Central memory CD8-positive, alpha-beta T cell (primary cell): ENCODE results near the gene CDC123.
"Not testable (repeated sequence)": the region's sequence is repeated elsewhere in the genome, so short reads cannot be mapped to it uniquely, and the experiment has no call there.

Experiments used
- ATAC-seq: fragments of 150-1000 bp; cut with Tn5 transposase; replicated peaks from 2 replicates; pipeline ENCODE4 v1.10.0; 2022; ENCODE audit warnings: mild to moderate bottlenecking, moderate FRiP score, moderate number of reproducible peaks; ENCODE audit not compliant: poor library complexity, severe bottlenecking; ENCODE audit errors: extremely low read depth
- DNase-seq, 2 donors: peaks; one replicate each; pipeline ENCODE4 v3.0.0; 2021; ENCODE audit warnings: low spot score in 2 of 2
- H3K27ac Mint-ChIP-seq: one replicate; pipeline ENCODE4 v1.8.0; 2022; ENCODE audit warnings: low read depth, mild to moderate bottlenecking, moderate library complexity, mixed read lengths
- H3K27me3 Mint-ChIP-seq: one replicate; pipeline ENCODE4 v1.8.0; 2022; ENCODE audit warnings: mixed read lengths
- H3K36me3 Mint-ChIP-seq: one replicate; pipeline ENCODE4 v1.8.0; 2022; ENCODE audit warnings: mild to moderate bottlenecking, moderate library complexity, mixed read lengths; ENCODE audit not compliant: insufficient read depth
- H3K4me1 Mint-ChIP-seq: one replicate; pipeline ENCODE4 v1.8.0; 2022; ENCODE audit warnings: mixed read lengths
- H3K4me3 Mint-ChIP-seq: one replicate; pipeline ENCODE4 v1.8.0; 2022; ENCODE audit warnings: mild to moderate bottlenecking, moderate library complexity, mixed read lengths
- H3K9me3 Mint-ChIP-seq: one replicate; pipeline ENCODE4 v1.8.0; 2022; ENCODE audit warnings: mixed read lengths

CDC123 gene

DNA sequence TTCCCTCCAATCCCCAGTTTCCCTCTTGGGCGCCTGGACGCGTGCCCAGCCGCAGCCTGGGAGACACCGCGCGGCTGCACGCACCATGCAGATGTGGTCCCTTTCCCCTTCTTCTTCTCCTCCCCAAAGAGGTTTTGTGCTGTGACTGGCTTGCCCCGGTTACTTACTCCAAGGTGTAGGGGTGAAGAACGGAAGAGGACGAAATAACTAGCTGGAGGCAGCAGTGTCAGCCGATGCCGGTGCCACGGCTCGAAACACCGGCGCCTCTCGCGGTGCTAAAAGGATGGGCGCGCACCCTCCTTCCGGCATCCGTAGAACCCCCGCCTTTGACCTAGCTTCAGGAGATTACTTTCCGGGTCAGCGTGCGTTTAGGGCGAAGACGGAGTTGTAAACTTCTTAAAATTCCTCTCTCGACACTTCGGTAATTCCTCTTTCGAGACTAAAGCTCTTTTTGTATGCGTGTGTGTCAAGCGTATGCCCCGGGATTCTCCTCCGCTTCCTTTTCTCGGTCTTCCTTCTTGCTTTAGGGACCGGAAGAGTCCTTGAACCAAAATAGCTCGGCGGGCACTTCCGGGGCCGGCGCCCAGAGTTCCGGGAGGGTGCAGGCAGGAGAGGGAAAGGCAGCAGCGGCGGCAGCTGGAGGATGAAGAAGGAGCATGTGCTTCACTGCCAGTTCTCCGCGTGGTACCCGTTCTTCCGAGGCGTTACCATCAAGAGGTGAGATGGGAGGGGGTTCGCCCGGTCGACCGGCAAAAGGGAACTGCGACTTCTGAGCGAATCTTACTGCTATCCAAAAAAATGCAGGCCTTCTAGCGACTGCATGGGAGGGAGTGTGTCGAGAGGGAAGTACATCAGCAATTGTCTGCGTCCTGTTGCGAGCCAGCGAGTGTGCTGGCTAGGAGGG lies at the start of gene CDC123, which contains the start of gene NUDT5:
Gene CDC123, plus strand, starts transcription at position 586 of the 904 bp plus-strand sequence. Its CDS starts 58 bp downstream, at position 644.
Gene NUDT5, minus strand, starts transcription at position 289 of the 904 bp plus-strand sequence. CDS start 9,600 bp downstream, outside the sequence.
- H3K27me3 Mint-ChIP-seq: no peaks in the 10 kb centered on the region
- ATAC-seq (peak; percentile 90), DNase-seq (peak; percentile 71 to 76)
- no peaks in the 10 kb centered on the region for H3K9me3 Mint-ChIP-seq
- peaks cover 44% of the 10 kb centered on the region for H3K4me1 Mint-ChIP-seq
- peak within 1 kb of the TSS; percentile 97 for H3K4me3 Mint-ChIP-seq
- peaks cover 31% of the 10 kb centered on the region for H3K36me3 Mint-ChIP-seq
- peak within 1 kb of the TSS; percentile 98 for H3K27ac Mint-ChIP-seq

GRCh38 chr10:12150163-12150562 lies 45.8 kb upstream of the CDC123 start:
- ATAC-seq (no peak), DNase-seq (no peak)
- H3K4me3 Mint-ChIP-seq: no peak overlapping the region
- H3K36me3 Mint-ChIP-seq: peaks cover 39% of the 10 kb centered on the region
- H3K27me3 Mint-ChIP-seq: no peaks in the 10 kb centered on the region
- H3K4me1 Mint-ChIP-seq: no peaks in the 10 kb centered on the region
- no peaks in the 10 kb centered on the region for H3K9me3 Mint-ChIP-seq
- H3K27ac Mint-ChIP-seq: no peak overlapping the region

- Mint-ChIP-seq H3K4me1 (no peaks in the 10 kb centered on the region), H3K27me3 (no peaks in the 10 kb centered on the region), H3K9me3 (no peaks in the 10 kb centered on the region), H3K36me3 (peaks cover 32% of the 10 kb centered on the region), H3K4me3 (no peak overlapping the region), H3K27ac (no peak overlapping the region)
- ATAC-seq: no peak
- DNase-seq: no peak
Measured at GRCh38 chr10:12154516-12154915, 41.5 kb upstream of the CDC123 start.

DNA sequence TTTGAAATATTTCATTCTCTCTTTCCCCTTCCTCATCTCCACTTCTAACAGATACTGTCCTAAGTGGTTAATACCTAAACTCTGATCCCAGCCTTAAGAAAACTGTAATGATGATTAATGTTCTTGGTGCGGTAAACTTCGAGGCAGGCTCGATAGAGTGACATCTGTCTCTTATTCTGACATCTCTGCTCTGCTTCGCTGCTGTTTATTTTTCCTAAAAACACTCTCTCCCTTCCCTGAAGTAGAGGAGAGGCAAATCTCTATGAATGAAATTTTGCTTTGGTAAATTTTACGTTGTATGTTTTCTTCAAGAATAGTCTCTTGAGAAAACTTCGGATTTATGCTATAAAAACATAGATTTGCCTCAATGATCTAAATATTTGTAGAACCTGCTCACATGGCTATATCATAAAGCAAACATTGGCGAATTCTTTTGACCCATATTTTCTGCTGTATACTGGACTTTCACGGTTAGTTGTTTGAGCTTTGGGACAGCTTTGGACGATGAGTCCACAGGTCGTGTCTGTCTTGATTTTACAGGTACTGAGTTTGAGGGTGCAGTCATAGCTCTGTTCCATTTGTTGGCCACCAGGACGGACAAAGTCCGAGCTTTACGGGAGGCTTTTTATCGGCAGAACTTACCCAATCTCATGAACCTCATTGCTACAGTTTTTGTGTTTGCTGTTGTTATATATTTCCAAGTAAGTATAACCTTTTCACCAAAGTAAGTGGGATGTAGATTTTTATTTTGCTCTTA lies 39.4 kb upstream of the CDC123 start:
- no peak overlapping the region for H3K27ac Mint-ChIP-seq
- no peak for ATAC-seq
- no peaks in the 10 kb centered on the region for H3K27me3 Mint-ChIP-seq
- H3K4me1 Mint-ChIP-seq: no peaks in the 10 kb centered on the region
- no peak for DNase-seq
- no peaks in the 10 kb centered on the region for H3K9me3 Mint-ChIP-seq
- no peak overlapping the region for H3K4me3 Mint-ChIP-seq
- peaks cover 24% of the 10 kb centered on the region for H3K36me3 Mint-ChIP-seq

DNA sequence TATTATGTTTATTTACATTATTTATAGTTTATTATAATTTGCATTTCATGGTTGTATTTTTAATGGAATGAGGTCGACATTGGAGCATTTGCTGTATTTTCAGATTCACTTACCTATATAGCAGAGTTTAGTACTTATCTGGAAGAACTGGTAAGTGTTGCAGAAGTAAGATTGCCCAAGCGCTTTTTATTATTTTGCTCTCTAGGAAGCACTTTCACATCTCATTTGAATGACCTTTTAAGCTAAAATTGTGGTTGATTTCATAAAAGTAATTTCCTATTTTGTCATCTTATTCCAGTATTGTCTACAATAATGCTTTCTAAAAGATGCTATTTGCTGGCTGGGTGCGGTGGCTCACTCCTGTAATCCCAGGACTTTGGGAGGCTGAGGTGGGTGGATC lies 37.9 kb upstream of the CDC123 start:
- no peaks in the 10 kb centered on the region for H3K9me3 Mint-ChIP-seq
- H3K27ac Mint-ChIP-seq: no peak overlapping the region
- H3K4me1 Mint-ChIP-seq: no peaks in the 10 kb centered on the region
- H3K27me3 Mint-ChIP-seq: no peaks in the 10 kb centered on the region
- peaks cover 23% of the 10 kb centered on the region for H3K36me3 Mint-ChIP-seq
- DNase-seq (no peak), ATAC-seq (no peak)
- no peak overlapping the region for H3K4me3 Mint-ChIP-seq

GRCh38 chr10:12160664-12161063 lies 35.3 kb upstream of the CDC123 start:
- ATAC-seq: no peak

GRCh38 chr10:12162927-12163326 lies 33.1 kb upstream of the CDC123 start:
- Mint-ChIP-seq H3K4me1 (no peaks in the 10 kb centered on the region), H3K27ac (no peak overlapping the region), H3K27me3 (no peaks in the 10 kb centered on the region), H3K4me3 (no peak overlapping the region), H3K36me3 (peaks cover 35% of the 10 kb centered on the region), H3K9me3 (no peaks in the 10 kb centered on the region)
- DNase-seq: no peak
- no peak for ATAC-seq

More at GRCh38 chr10:12160664-12161063, 35.3 kb upstream of the CDC123 start:
- Mint-ChIP-seq H3K4me1 (no peaks in the 10 kb centered on the region), H3K4me3 (no peak overlapping the region), H3K9me3 (no peaks in the 10 kb centered on the region), H3K27me3 (no peaks in the 10 kb centered on the region), H3K36me3 (peaks cover 26% of the 10 kb centered on the region), H3K27ac (no peak overlapping the region)
- no peak for DNase-seq

- no peaks in the 10 kb centered on the region for H3K4me1 Mint-ChIP-seq
- no peak overlapping the region for H3K4me3 Mint-ChIP-seq
- no peak for ATAC-seq
- peaks cover 35% of the 10 kb centered on the region for H3K36me3 Mint-ChIP-seq
- no peaks in the 10 kb centered on the region for H3K27me3 Mint-ChIP-seq
- H3K9me3 Mint-ChIP-seq: no peaks in the 10 kb centered on the region
- no peak overlapping the region for H3K27ac Mint-ChIP-seq
- no peak for DNase-seq
Measured at GRCh38 chr10:12164085-12164484, 31.9 kb upstream of the CDC123 start.

DNA sequence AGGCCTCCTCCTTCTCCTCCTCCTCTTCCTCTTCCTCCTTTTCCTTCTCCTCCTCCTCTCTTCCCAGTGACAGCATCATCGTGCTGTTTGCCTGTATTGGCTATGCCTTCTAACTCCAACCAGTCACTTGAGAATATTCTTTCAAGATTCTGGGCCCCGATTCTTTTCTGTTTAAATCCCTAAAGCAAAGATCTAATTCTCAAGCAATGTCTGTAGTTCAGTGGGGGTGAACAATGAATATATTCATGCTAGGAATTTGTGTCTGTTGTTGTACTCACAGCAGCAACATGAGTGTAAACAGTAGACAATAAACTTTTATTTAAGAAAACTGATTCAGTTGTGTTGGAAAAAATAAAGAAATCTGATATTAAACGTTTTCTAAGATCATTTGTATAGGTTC lies 31.0 kb upstream of the CDC123 start:
- H3K36me3 Mint-ChIP-seq: peaks cover 40% of the 10 kb centered on the region
- peak overlapping the region; percentile 24 for H3K27ac Mint-ChIP-seq

GRCh38 chr10:12165999-12166775 lies 29.8 kb upstream of the CDC123 start:
- Mint-ChIP-seq H3K4me3 (no peak overlapping the region), H3K27me3 (no peaks in the 10 kb centered on the region), H3K27ac (no peak overlapping the region), H3K36me3 (peaks cover 36% of the 10 kb centered on the region), H3K9me3 (no peaks in the 10 kb centered on the region), H3K4me1 (no peaks in the 10 kb centered on the region)
- DNase-seq (no peak), ATAC-seq (no peak)

More for the DNA sequence above, 31.0 kb upstream of the CDC123 start:
- no peak overlapping the region for H3K4me3 Mint-ChIP-seq
- ATAC-seq (no peak), DNase-seq (no peak)
- H3K9me3 Mint-ChIP-seq: no peaks in the 10 kb centered on the region
- H3K4me1 Mint-ChIP-seq: no peaks in the 10 kb centered on the region
- no peaks in the 10 kb centered on the region for H3K27me3 Mint-ChIP-seq

GRCh38 chr10:12171512-12171911 lies 24.5 kb upstream of the CDC123 start:
- H3K36me3 Mint-ChIP-seq: peaks cover 37% of the 10 kb centered on the region
- H3K4me1 Mint-ChIP-seq, DNase-seq, ATAC-seq, H3K27ac Mint-ChIP-seq, H3K4me3 Mint-ChIP-seq, H3K9me3 Mint-ChIP-seq, H3K27me3 Mint-ChIP-seq: not testable (repeated sequence)

GRCh38 chr10:12177642-12178041 lies 18.3 kb upstream of the CDC123 start:
- H3K27me3 Mint-ChIP-seq: no peaks in the 10 kb centered on the region
- no peak overlapping the region for H3K27ac Mint-ChIP-seq
- H3K4me3 Mint-ChIP-seq: no peak overlapping the region
- no peaks in the 10 kb centered on the region for H3K9me3 Mint-ChIP-seq
- peaks cover 27% of the 10 kb centered on the region for H3K36me3 Mint-ChIP-seq
- peaks cover 16% of the 10 kb centered on the region for H3K4me1 Mint-ChIP-seq
- DNase-seq: no peak
- no peak for ATAC-seq
